ENCODE measurements around the gene VTI1A.
"Not testable (repeated sequence)": the region's sequence is repeated elsewhere in the genome, so short reads cannot be mapped to it uniquely, and the experiment has no call there.

VTI1A gene

GRCh38 chr10:112499985-112500384 lies 53.0 kb downstream of the VTI1A start:
- not testable (repeated sequence) for H3K27me3 ChIP-seq (replicated peaks; ENCODE audit: control insufficient read depth, insufficient read depth, low read length, poor library complexity, severe bottlenecking); H3K36me3 ChIP-seq (ENCODE audit: control insufficient read depth, insufficient read depth, low read length); DNase-seq

GRCh38 chr10:112502536-112502935 lies 55.5 kb downstream of the VTI1A start:
- no peaks in the 10 kb centered on the region for H3K9me3 ChIP-seq (ENCODE audit: control insufficient read depth, low read length)
- DNase-seq = no peak
- H3K4me1 ChIP-seq (ENCODE audit: control insufficient read depth, insufficient read depth, low read length, poor library complexity, severe bottlenecking) = no peaks in the 10 kb centered on the region
- no peak overlapping the region for H3K27ac ChIP-seq (ENCODE audit: insufficient read depth, low read length, poor library complexity, severe bottlenecking)
- no peaks in the 10 kb centered on the region for H3K36me3 ChIP-seq (ENCODE audit: control insufficient read depth, insufficient read depth, low read length)
- H3K27me3 ChIP-seq (replicated peaks; ENCODE audit: control insufficient read depth, insufficient read depth, low read length, poor library complexity, severe bottlenecking) = no peaks in the 10 kb centered on the region
- H3K4me3 ChIP-seq (ENCODE audit: insufficient read depth, low read depth, low read length, poor library complexity, severe bottlenecking) = no peak overlapping the region

More at GRCh38 chr10:112499985-112500384, 53.0 kb downstream of the VTI1A start:
- not testable (repeated sequence) for H3K27ac ChIP-seq (ENCODE audit: insufficient read depth, low read length, poor library complexity, severe bottlenecking); H3K9me3 ChIP-seq (ENCODE audit: control insufficient read depth, low read length); H3K4me3 ChIP-seq (ENCODE audit: insufficient read depth, low read depth, low read length, poor library complexity, severe bottlenecking); H3K4me1 ChIP-seq (ENCODE audit: control insufficient read depth, insufficient read depth, low read length, poor library complexity, severe bottlenecking)

GRCh38 chr10:112503643-112504042 lies 56.6 kb downstream of the VTI1A start:
- Histone ChIP-seq H3K4me1 (ENCODE audit: control insufficient read depth, insufficient read depth, low read length, poor library complexity, severe bottlenecking) (no peaks in the 10 kb centered on the region), H3K27me3 (replicated peaks; ENCODE audit: control insufficient read depth, insufficient read depth, low read length, poor library complexity, severe bottlenecking) (no peaks in the 10 kb centered on the region), H3K9me3 (ENCODE audit: control insufficient read depth, low read length) (no peaks in the 10 kb centered on the region), H3K4me3 (ENCODE audit: insufficient read depth, low read depth, low read length, poor library complexity, severe bottlenecking) (no peak overlapping the region), H3K27ac (ENCODE audit: insufficient read depth, low read length, poor library complexity, severe bottlenecking) (no peak overlapping the region), H3K36me3 (ENCODE audit: control insufficient read depth, insufficient read depth, low read length) (no peaks in the 10 kb centered on the region)
- no peak for DNase-seq

- DNase-seq = no peak
- Histone ChIP-seq H3K36me3 (ENCODE audit: control insufficient read depth, insufficient read depth, low read length) (no peaks in the 10 kb centered on the region), H3K4me1 (ENCODE audit: control insufficient read depth, insufficient read depth, low read length, poor library complexity, severe bottlenecking) (no peaks in the 10 kb centered on the region), H3K9me3 (ENCODE audit: control insufficient read depth, low read length) (no peaks in the 10 kb centered on the region), H3K4me3 (ENCODE audit: insufficient read depth, low read depth, low read length, poor library complexity, severe bottlenecking) (no peak overlapping the region), H3K27ac (ENCODE audit: insufficient read depth, low read length, poor library complexity, severe bottlenecking) (no peak overlapping the region), H3K27me3 (replicated peaks; ENCODE audit: control insufficient read depth, insufficient read depth, low read length, poor library complexity, severe bottlenecking) (no peaks in the 10 kb centered on the region)
These were observed 60.0 kb downstream of the VTI1A start for GRCh38 chr10:112507046-112507445.

GRCh38 chr10:112507988-112508387 lies 61.0 kb downstream of the VTI1A start:
- no peaks in the 10 kb centered on the region for H3K9me3 ChIP-seq (ENCODE audit: control insufficient read depth, low read length)
- H3K4me1 ChIP-seq (ENCODE audit: control insufficient read depth, insufficient read depth, low read length, poor library complexity, severe bottlenecking) = no peaks in the 10 kb centered on the region
- H3K36me3 ChIP-seq (ENCODE audit: control insufficient read depth, insufficient read depth, low read length) = no peaks in the 10 kb centered on the region
- H3K27me3 ChIP-seq (replicated peaks; ENCODE audit: control insufficient read depth, insufficient read depth, low read length, poor library complexity, severe bottlenecking) = no peaks in the 10 kb centered on the region
- no peak overlapping the region for H3K4me3 ChIP-seq (ENCODE audit: insufficient read depth, low read depth, low read length, poor library complexity, severe bottlenecking)
- DNase-seq = no peak
- no peak overlapping the region for H3K27ac ChIP-seq (ENCODE audit: insufficient read depth, low read length, poor library complexity, severe bottlenecking)

- DNase-seq = no peak
- no peaks in the 10 kb centered on the region for H3K9me3 ChIP-seq (ENCODE audit: control insufficient read depth, low read length)
- H3K27me3 ChIP-seq (replicated peaks; ENCODE audit: control insufficient read depth, insufficient read depth, low read length, poor library complexity, severe bottlenecking) = no peaks in the 10 kb centered on the region
- H3K27ac ChIP-seq (ENCODE audit: insufficient read depth, low read length, poor library complexity, severe bottlenecking) = no peak overlapping the region
- H3K4me1 ChIP-seq (ENCODE audit: control insufficient read depth, insufficient read depth, low read length, poor library complexity, severe bottlenecking) = no peaks in the 10 kb centered on the region
- H3K36me3 ChIP-seq (ENCODE audit: control insufficient read depth, insufficient read depth, low read length) = no peaks in the 10 kb centered on the region
- H3K4me3 ChIP-seq (ENCODE audit: insufficient read depth, low read depth, low read length, poor library complexity, severe bottlenecking) = no peak overlapping the region
These were observed 62.7 kb downstream of the VTI1A start for GRCh38 chr10:112509558-112510291.

- Histone ChIP-seq H3K4me3 (ENCODE audit: insufficient read depth, low read depth, low read length, poor library complexity, severe bottlenecking) (no peak overlapping the region), H3K36me3 (ENCODE audit: control insufficient read depth, insufficient read depth, low read length) (no peaks in the 10 kb centered on the region), H3K27me3 (replicated peaks; ENCODE audit: control insufficient read depth, insufficient read depth, low read length, poor library complexity, severe bottlenecking) (no peaks in the 10 kb centered on the region), H3K9me3 (ENCODE audit: control insufficient read depth, low read length) (no peaks in the 10 kb centered on the region), H3K4me1 (ENCODE audit: control insufficient read depth, insufficient read depth, low read length, poor library complexity, severe bottlenecking) (no peaks in the 10 kb centered on the region), H3K27ac (ENCODE audit: insufficient read depth, low read length, poor library complexity, severe bottlenecking) (no peak overlapping the region)
- DNase-seq = no peak
These were observed 63.4 kb downstream of the VTI1A start for GRCh38 chr10:112510384-112510783.

GRCh38 chr10:112512294-112512693 lies 65.3 kb downstream of the VTI1A start:
- DNase-seq = no peak
- Histone ChIP-seq H3K36me3 (ENCODE audit: control insufficient read depth, insufficient read depth, low read length) (no peaks in the 10 kb centered on the region), H3K9me3 (ENCODE audit: control insufficient read depth, low read length) (no peaks in the 10 kb centered on the region), H3K4me3 (ENCODE audit: insufficient read depth, low read depth, low read length, poor library complexity, severe bottlenecking) (no peak overlapping the region), H3K4me1 (ENCODE audit: control insufficient read depth, insufficient read depth, low read length, poor library complexity, severe bottlenecking) (no peaks in the 10 kb centered on the region), H3K27me3 (replicated peaks; ENCODE audit: control insufficient read depth, insufficient read depth, low read length, poor library complexity, severe bottlenecking) (no peaks in the 10 kb centered on the region), H3K27ac (ENCODE audit: insufficient read depth, low read length, poor library complexity, severe bottlenecking) (no peak overlapping the region)

- Histone ChIP-seq H3K27ac (ENCODE audit: insufficient read depth, low read length, poor library complexity, severe bottlenecking) (no peak overlapping the region), H3K4me3 (ENCODE audit: insufficient read depth, low read depth, low read length, poor library complexity, severe bottlenecking) (no peak overlapping the region), H3K36me3 (ENCODE audit: control insufficient read depth, insufficient read depth, low read length) (no peaks in the 10 kb centered on the region), H3K4me1 (ENCODE audit: control insufficient read depth, insufficient read depth, low read length, poor library complexity, severe bottlenecking) (no peaks in the 10 kb centered on the region), H3K9me3 (ENCODE audit: control insufficient read depth, low read length) (no peaks in the 10 kb centered on the region), H3K27me3 (replicated peaks; ENCODE audit: control insufficient read depth, insufficient read depth, low read length, poor library complexity, severe bottlenecking) (no peaks in the 10 kb centered on the region)
- no peak for DNase-seq
These were observed 68.1 kb downstream of the VTI1A start for GRCh38 chr10:112515126-112515525.

GRCh38 chr10:112515852-112516251 lies 68.8 kb downstream of the VTI1A start:
- no peaks in the 10 kb centered on the region for H3K4me1 ChIP-seq (ENCODE audit: control insufficient read depth, insufficient read depth, low read length, poor library complexity, severe bottlenecking)
- H3K27me3 ChIP-seq (replicated peaks; ENCODE audit: control insufficient read depth, insufficient read depth, low read length, poor library complexity, severe bottlenecking) = no peaks in the 10 kb centered on the region
- DNase-seq = no peak
- no peaks in the 10 kb centered on the region for H3K9me3 ChIP-seq (ENCODE audit: control insufficient read depth, low read length)
- no peaks in the 10 kb centered on the region for H3K36me3 ChIP-seq (ENCODE audit: control insufficient read depth, insufficient read depth, low read length)
- no peak overlapping the region for H3K4me3 ChIP-seq (ENCODE audit: insufficient read depth, low read depth, low read length, poor library complexity, severe bottlenecking)
- no peak overlapping the region for H3K27ac ChIP-seq (ENCODE audit: insufficient read depth, low read length, poor library complexity, severe bottlenecking)

Measured in effector memory CD4-positive, alpha-beta T cell (primary cell).